HG02678 (cell line): ENCODE results near the gene TKFC.
A peak's percentile ranks its signal among the peaks of the same experiment; 100 is the strongest.

Experiments used
- ATAC-seq: cut with Tn5 transposase; IDR thresholded peaks from one replicate; pipeline ENCODE4 v1.9.1; 2021; ENCODE audit warnings: mild to moderate bottlenecking, moderate library complexity; ENCODE audit not compliant: unreplicated experiment

TKFC gene

GRCh38 chr11:61332797-61333549 is at the start of gene TKFC, which contains the start of gene DDB1:
TKFC (plus strand) TSS chr11:61333228; CDS start chr11:61334729, 1,501 bp downstream.
DDB1 (minus strand) TSS chr11:61333105; CDS start chr11:61332968, 137 bp downstream.
- ATAC-seq, result peak; percentile 91

- no peak for ATAC-seq
These were observed 49.4 kb upstream of the TKFC start for GRCh38 chr11:61283613-61284012.

GRCh38 chr11:61287338-61287977 is 45.6 kb upstream of the TKFC start:
- no peak for ATAC-seq

- ATAC-seq, result no peak
These were observed 41.9 kb upstream of the TKFC start for GRCh38 chr11:61290905-61291690.

- no peak for ATAC-seq
These were observed 40.7 kb upstream of the TKFC start for GRCh38 chr11:61292356-61292755.

- ATAC-seq, result peak; percentile 31
These were observed 38.9 kb upstream of the TKFC start for GRCh38 chr11:61293867-61294716.

- ATAC-seq, result peak; percentile 76
These were observed 38.1 kb upstream of the TKFC start, which contains the start of gene VWCE for GRCh38 chr11:61294717-61295595. VWCE (minus strand) TSS chr11:61295316; CDS start chr11:61295037, 279 bp downstream.

GRCh38 chr11:61295596-61295926 is 37.5 kb upstream of the TKFC start:
- no peak for ATAC-seq

- no peak for ATAC-seq
These were observed 35.7 kb upstream of the TKFC start for GRCh38 chr11:61297341-61297740.

GRCh38 chr11:61297746-61298145 is 35.3 kb upstream of the TKFC start:
- no peak for ATAC-seq

GRCh38 chr11:61298663-61299244 is 34.3 kb upstream of the TKFC start:
- ATAC-seq, result no peak

GRCh38 chr11:61302550-61302949 is 30.5 kb upstream of the TKFC start:
- ATAC-seq, result no peak

- no peak for ATAC-seq
These were observed 29.3 kb upstream of the TKFC start for GRCh38 chr11:61303725-61304124.

- ATAC-seq, result no peak
These were observed 27.6 kb upstream of the TKFC start for GRCh38 chr11:61305417-61305816.

- no peak for ATAC-seq
These were observed 26.8 kb upstream of the TKFC start for GRCh38 chr11:61306221-61306620.

- no peak for ATAC-seq
These were observed 25.7 kb upstream of the TKFC start for GRCh38 chr11:61307354-61307753.

GRCh38 chr11:61309141-61309540 is 23.9 kb upstream of the TKFC start:
- ATAC-seq, result no peak

GRCh38 chr11:61309739-61310138 is 23.3 kb upstream of the TKFC start:
- ATAC-seq, result no peak

- no peak for ATAC-seq
These were observed 22.3 kb upstream of the TKFC start for GRCh38 chr11:61310749-61311148.
